ELR (cell line): Measurements from ENCODE around the gene DAB2IP.
A peak's percentile ranks its signal among the peaks of the same experiment; 100 is the strongest.

ENCODE experiments used
- DNase-seq: peaks from one replicate; pipeline ENCODE4 v3.0.0-alpha.2; 2015; ENCODE audit warnings: low read depth

Gene DAB2IP

DNA sequence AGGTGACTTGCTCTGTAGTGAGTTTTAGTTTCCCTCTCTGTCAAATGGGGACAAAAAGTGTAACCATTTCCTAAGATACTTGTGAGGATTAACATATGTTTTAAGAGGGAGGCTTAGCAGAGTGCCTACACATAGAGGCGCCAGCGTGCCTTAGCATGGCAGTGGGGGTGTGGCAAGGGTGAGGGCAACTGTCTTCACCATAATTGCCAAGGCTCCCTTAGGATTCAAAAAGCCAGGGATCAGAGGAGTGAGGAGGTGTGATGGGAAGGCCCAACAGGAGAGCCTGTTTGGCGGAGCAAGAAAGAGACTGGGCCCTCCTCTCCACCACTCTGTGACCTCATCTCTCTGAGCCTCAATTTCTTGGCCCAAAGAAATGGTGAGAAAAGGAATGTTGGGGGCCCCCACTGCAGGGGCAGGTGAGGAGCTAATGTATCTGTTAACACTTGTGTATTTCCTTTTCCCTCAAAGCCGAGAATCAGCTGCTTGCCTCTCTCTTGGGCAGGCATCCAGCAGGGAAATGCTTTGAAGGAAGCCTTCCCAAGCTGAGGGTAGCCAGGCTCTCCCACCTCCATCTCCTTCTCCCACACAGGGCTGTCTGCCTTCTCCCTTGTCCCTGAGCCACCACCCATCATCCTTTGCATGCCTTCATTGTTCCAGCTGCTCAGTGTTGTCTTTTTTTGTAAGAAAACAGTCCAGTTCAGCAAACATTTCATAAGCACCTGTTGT, 76.0 kb downstream of the DAB2IP start:
- DNase-seq, result no peak

DNA sequence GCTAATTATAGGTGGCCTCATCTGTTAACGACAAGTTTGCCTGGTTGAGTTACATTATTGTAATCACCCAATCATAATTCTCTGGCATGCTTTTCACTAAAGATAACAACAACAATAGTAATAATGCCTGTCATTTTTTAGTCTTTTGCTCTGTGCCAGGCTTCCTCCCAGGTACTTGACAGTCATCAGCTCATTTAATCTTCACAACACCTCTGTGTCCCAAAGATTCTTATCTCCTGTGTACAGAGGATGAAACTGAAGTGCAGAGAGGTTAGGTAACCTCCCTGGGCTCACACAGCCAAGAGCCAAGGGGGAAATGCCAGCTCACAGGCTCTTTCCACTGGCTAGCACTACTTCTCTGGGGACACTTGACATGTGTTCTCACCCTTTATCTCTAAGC, 77.5 kb downstream of the DAB2IP start:
- DNase-seq, result no peak

DNA sequence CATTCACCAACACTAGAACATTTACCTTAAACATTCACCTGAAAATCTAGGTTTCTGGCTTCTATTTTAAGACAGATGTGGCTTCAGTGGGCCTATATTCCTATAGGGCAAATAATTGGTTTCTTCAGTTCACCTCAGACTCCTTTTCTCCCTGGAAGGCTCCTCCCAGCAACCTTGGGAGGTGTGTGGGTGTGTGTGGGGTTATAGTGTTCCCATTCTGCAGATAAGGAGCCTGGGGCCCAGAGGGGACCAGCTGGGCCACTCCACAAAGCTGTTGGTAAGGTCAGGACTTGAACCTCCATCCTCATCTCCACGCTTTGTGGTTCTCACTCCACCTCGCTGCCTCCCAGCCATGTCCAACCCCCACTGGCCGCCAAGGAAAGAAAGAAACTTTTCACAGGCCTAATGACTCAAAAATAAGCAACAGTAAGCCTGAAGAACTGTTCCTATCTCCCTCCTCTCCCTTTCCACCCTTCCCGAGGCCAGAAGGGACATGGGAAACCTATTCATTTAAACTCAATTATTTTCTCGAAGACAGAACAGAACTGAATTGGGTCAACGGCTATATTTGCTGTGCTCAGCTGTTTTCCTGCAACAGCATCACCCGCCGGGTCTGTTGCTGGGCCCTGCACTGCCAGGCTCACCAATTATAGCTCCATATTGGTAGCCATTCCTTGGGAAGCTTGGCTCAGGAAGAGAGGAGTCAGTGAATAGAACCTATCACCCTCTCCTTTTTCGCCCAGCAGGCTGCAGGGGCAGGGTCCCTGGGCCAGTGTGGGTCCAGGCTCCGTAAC, 78.5 kb downstream of the DAB2IP start:
- no peak for DNase-seq

DNA sequence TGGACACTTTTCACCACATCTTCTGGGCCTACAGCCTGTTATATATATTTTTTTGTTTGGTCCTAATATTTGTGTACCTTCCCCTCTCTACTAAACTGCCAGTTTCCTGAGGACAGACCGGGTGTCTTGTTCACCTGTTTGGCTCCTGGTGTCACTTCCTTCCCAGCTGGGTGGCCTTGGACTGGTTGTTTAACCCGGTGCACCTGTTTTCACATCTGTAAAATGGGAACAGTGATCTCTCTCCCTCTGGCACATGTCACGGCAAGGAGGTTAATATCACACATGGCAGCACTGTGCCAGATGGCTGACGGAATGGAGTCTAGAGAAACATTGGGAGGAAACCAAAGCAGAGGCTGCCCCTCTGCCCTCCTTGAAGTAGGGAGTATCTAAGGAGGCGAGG, 79.7 kb downstream of the DAB2IP start:
- DNase-seq, result no peak

DNA sequence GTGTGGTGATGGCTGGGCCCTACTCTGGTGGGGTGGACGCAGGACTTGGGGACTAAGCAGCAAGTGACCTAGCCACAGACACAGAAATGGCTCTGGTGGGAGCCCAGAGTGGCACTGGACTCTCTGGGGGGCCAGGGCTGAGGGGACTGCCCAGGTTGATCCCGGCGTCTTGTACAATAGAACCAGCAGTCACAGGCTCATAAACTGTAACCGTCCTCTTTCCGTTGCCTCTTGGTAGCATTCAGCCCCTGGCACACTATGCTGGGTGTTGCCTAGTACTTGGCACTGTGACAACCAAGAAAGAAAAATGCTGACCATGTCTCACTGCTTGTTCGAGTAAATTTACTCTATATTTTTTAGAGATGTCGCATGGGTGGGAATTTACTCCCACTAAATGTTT, 80.5 kb downstream of the DAB2IP start:
- DNase-seq, result no peak

DNA sequence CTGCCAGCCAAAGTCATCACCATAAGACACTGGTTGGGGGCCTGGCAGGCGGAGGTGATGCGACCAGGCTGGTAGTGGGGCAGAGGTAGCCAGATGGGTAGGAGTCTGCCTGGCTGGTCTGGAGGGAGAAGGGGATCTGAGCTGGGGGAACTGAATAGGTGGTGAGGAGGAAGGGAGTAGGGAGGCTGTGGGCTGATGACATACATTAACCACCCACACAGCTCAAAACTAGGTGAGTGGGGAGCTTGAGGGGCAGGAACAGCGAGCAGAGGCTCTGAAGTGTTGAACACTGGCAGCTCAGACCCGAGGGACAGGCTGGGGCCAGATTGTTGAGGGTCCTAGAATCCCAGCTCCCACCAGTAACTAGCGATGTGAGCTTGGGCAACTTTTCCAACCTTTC, 81.0 kb downstream of the DAB2IP start:
- no peak for DNase-seq

DNA sequence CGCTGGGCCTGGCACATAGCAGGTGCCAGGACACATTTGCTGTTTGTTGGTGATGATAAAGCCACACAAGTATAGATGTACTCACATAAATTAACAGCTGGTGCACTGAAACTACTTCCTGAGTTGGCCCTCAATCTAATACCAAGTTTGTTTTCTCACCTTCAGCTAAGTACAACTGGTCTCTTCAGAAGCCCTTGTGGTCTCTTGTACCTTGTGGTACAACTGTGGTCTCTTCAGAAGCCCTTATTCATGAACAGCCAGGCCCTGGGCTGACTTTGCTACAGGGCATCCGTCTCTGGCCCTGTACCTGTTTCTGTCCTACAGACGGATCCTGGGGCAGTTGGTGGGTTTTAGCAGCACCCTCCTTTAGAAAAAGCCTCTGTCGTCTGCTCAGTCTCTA, 81.5 kb downstream of the DAB2IP start:
- DNase-seq, result no peak

DNA sequence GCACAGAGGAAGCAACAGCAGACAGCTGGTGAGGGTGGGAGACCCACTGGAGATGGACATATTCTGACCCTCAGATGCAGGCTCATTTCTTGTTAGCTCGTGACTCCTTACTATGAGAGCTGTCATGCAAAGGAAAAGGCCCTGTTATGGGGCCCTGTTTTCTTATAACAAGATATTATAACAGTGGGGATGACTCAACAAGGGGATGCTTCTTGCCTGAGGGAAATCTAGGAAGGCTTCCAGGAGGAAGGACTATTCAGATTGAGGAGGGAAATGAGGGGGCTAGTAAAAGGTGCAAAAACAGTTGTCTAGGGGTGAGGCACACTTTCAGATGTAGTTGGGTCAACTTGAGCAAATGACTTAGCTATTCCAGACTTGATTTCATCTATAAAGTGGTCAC, 83.0 kb downstream of the DAB2IP start:
- DNase-seq, result peak; percentile 74

DNA sequence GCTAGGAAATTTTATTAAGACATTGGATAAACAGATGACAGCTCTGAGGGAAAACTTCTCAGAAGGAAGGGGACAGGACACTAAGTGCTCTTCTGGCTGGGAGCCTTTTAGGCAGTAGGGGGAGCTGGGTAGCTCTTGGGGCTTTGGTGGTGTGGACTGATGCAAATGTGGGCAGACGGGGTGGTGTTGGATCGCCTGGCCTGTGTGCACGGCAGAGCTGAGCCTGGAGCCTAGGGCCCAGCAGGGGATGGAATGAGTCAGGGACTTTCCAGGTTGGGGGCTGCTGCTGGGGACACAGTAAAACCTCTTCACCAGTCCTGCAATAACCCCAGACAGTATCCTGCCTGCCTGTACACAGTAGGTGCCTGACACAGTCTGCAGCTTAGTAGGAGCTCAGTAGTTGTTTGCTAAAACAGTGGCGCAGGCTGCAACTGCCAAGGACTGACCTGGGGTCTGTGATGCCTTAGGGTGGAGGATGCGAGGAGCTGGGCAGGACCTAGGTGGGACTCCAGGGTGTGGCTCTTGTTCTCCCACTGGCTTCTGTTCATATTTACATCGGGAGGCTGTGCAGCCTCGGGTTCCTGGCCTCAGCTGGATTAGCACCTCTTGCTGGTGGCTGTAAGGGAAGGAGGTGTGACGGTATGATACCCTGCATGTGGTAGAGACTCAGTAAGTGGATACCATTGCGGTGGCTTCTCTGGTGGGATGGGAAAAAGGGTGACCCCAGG, 83.8 kb downstream of the DAB2IP start:
- DNase-seq, result peak; percentile 72

DNA sequence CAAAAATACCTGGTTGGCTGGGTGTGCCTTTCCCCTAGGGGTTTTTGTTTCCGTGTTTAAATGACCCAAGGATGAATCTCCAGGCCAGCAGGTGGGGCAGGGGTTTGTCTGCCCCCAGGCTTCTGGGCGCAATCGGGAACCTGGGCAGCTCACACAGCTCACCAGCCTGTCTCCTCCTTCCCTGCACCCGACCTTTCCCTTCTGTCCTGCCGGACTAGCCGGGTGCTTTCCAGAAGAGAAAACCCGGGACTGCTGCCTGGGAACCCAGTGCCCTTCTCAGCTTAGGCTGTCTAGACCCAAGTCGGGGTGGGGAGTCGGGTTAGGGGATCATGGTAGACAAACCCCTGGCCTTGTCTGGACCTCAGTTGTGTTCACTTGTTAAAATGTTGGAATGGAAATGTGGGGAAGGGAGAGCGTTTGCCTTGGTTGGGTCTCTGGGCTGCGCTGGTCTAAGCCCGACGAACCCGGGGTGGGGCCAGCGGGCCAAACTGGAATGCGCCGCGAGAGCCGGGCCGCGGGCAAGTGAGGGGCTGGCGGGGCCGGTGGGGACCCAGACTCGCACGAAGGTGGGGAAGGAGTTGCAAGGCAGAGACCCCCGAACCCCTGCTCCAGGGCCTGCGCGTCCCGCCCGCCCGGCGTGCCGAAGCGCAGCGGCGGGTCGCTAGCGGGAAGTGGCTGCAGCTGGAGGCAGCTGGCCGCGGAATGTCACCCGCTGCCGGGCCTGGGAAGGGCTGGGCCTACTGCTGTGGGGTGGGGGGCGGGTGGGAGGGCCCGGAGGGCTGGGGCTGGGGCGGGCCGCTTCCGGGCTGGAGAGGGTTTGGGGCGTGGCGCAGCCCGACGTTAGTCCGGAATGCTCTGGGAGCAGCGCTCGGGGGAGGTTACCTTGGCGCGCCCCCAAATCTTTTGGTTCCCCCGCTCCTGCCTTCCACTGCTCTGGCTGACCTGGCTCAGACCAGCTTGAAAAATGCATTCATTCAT, 84.6 kb downstream of the DAB2IP start:
- no peak for DNase-seq

DNA sequence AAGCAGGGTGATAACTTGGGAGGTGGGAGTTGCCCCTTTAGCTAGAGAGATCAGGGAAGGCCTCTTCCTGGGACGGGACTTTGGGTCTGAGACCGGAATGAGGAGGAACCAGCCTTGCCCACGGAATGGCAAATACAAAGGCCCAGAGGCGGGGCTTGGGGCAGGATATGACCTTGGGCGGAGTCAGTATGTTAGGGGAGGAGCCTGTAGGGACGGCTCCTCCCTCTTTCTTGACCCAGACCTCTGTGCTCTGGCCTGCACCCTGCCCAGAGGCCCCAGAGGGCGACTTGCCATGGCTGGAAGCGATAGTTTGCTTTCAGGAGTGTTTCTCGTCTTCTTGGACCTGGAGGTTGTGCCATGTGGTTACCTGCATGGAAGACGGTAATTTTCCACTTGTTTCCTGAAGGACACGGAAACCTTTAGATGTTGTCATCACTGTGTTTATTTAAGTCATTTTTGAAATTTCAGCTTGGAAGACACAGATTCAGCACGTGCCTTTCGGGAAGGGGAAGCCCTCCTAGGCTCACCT, 85.6 kb downstream of the DAB2IP start:
- DNase-seq, result no peak

DNA sequence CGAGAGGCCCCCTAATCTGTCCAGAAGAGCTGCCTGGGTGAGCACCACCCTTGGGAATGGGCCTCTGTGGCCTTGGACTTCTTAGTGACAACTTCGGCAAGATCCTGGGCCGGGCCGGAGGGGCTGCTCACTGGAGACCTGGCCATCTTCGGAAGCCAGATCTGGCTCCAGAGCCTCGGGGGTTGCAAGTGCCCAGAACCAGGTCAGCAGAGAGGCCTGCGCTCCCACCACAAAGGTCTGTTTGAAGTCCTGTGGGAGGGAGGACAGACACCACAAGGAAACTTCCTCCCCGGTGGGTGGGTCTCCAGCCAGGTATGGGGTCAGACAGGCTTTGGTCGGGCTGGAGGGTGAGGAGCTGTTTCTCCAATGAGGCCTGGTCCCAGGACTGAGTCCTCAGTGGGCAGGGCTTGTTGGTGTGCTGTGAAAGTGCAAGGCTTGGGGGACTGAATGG, 86.1 kb downstream of the DAB2IP start:
- DNase-seq, result no peak

DNA sequence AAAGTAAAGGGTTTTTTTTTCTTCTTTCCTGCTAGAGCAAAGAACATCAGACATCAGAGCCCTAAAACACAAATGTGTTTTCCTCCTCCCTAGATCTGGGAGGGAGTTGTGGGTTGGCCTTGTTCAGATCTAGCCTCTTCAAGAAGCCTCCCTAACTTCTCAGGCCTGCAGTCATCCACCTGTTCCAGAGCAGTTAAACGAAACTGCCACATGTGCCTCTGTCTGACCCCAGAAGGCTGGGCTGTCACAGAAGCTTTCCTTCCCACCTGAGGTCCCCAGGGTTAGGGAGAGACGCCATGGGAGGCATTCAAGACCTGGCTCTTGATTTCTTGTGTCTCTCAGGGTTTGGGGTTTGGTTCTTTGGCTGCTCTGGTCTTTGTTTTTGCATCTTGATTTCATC, 87.0 kb downstream of the DAB2IP start:
- DNase-seq, result no peak

DNA sequence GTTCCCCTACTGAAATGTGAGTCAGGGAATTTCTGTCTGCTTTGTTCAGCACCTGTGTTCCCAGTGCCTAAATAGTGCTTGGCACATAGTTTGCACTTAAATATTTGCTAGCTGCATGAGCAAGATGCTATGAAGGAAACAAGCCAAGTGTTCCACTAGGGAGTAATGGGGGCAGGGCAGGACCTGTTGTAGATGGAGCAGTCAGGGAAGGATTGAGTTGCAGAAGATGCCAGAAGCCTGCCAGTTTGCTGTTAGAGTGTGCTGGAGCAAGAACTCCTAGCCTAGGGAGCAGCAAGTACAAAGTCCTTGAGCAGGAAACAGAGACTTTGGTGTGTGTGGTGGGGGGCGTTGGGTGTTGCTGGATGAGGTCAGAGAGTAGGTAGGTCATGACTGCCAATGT, 87.5 kb downstream of the DAB2IP start:
- DNase-seq, result no peak

DNA sequence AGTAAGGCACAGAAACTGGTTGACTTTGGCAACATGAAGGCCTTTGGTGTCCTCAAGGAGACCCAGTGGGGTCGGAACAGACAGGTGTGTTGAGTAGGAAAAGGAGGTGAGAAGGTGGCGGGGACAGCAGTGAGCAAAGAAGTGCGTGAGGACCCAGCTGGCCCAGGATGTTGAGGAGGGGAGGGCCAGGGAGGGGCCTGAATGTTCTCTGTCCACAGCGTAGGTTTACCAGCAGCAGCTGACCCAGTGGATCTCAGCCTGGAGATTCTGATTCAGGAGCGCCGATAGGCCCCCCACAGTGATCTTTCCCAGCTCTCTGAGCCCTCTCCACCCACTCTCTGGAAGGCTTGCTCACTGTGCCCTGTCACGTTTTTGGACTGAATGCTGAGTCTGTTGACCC, 88.5 kb downstream of the DAB2IP start:
- DNase-seq, result no peak

DNA sequence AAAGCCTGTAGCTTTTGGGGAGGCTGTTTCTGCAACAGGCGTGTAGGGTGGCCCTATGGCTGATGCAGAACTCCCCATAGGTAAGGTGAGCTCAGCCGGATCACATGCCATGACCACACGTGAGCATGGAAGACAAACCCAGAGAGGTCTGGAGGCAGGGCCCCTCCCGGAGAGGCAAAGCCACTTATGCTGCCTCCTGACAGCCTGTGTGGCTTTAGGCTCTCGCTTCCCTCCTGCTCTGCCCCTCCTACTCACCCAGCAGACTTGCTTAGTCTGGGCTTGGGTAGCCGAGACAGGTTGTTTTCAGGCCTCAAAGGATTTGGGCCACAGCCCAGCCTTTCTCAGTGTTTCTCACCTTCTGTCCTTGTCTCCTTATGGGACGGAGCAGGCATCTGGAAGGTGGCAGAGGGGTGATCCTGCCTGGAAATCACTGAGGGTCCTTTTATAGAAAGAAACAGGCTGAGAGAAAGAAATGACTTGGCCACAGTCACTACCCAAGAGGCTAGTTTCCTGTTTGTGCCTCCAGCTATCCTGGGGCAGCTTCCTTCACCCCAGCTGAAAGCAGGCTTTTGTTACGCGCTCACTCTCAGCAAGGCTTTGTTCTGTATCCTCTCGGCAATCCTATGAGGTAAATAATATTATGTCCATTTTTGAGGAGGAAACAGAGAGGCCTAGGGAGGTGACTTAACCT, 89.9 kb downstream of the DAB2IP start:
- DNase-seq, result no peak

DNA sequence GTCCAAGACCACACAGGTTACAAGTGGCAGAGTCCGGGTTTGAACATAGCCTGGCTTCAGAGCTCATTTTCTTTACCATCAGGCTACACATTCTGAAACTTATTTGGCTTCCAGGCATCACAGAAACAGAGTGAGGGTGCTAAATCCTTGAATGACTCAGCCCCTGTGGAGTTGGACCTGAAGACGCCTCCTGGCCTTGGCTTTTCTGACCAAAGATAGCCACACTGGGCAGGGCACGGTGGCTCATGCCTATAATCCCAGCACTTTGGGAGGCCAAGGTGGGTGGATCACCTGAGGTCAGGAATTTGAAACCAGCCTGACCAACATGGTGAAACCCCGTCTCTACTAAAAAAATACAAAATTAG, 90.5 kb downstream of the DAB2IP start:
- DNase-seq, result peak; percentile 45

DNA sequence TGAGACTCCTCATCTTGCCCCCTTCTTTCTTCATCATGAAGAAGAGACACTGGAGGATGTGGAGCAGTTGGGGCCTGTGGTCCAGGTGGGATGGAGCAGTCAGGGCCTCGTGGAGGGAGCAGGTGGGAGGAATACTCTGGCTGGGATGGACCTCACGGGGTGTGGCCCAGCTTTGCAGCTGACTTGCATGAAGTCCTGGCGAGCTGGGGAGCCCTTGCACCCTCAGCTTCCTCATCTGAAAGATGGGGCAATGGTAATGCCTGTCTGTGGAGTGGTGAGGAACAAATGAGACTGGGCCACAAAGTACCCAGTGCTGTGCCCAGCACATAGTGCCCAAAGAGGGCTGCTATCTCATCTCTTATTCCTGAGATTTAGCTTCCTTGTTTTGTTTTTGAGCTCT, 91.5 kb downstream of the DAB2IP start:
- no peak for DNase-seq

DNA sequence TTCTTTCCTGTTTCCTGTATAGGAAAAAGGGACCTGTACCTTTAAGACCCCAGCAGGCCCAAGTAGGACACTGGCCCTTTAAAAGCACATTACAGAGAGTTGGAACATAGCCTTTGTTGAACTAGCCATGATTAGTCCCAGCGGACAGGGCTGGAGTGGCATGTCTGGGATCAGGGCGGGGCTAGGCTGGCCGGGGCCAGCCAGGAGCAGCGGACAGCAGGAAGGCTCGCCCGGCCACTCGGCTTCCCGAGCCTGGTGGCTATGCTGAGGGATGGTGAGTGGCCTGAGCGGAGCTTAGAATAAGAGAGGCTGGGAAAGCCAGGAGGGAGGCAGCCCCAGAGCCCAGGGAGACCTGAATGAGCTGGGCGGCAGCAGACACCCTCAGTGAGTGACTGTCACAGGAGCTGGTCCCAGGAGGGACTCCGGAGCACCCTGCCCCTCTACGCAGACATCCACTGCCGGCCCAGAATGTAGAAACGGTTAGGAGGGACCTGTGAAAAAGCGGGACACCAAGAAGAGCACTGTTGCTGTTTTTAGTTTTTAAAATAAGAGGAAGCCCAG, 92.1 kb downstream of the DAB2IP start:
- peak; percentile 91 for DNase-seq

DNA sequence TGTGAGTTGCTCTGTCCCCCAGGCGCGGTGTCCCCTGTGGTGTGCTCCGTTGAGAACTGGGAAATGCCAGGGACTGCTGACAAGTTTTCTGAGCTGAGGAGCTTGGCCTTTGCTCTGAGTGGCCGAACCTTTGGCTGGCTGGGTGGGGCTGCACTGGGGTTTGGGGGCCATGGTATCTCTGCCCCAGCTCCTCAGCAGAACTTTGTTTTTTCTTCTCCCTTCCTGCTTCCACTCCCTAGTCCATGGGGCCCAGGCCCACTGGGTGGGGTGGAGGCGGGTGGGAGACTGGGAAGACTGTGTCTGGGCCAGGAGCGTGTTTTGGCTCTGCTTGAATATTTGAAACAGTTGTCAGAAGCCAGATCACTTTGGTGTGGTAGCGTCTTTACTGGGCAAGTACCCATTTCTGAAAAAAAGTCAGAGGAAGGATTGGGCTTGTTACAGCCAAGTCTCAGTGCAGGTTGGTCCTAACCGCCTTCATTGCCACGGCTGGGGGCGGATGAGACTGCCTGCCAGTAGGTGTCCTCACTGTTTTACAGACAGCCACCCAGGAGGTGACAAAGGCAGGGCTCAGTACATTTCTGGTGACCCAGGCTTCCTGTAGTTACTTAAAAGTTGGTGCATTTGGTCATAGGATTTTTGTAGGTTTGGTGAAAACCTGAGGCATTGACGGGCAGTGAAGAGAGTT, 92.7 kb downstream of the DAB2IP start:
- DNase-seq, result peak; percentile 52
